ENCODE measurements around the gene LYZL1.

DNA sequence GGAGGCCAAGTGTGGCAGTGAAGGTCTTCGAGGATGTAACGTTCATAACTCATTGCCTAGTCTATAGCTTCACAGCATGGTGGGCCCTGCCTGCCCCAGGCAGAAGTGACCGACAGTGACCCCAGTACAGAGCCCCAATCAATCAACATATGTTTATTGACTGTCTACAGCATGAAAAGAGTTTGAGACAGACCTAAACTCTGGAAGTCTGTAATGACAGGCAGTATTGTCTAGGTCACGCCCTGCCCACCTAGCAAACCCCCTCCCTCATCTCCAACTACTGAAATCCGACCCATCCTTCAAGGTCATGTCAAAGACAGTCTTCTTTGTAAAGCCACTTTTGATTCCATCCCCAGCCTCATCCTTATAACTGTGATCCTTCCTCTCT is 43.9 kb downstream of the LYZL1 start:
- TF ChIP-seq, protein P1, sequence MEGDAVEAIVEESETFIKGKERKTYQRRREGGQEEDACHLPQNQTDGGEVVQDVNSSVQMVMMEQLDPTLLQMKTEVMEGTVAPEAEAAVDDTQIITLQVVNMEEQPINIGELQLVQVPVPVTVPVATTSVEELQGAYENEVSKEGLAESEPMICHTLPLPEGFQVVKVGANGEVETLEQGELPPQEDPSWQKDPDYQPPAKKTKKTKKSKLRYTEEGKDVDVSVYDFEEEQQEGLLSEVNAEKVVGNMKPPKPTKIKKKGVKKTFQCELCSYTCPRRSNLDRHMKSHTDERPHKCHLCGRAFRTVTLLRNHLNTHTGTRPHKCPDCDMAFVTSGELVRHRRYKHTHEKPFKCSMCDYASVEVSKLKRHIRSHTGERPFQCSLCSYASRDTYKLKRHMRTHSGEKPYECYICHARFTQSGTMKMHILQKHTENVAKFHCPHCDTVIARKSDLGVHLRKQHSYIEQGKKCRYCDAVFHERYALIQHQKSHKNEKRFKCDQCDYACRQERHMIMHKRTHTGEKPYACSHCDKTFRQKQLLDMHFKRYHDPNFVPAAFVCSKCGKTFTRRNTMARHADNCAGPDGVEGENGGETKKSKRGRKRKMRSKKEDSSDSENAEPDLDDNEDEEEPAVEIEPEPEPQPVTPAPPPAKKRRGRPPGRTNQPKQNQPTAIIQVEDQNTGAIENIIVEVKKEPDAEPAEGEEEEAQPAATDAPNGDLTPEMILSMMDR (conservative IDR thresholded peaks at IDR 0.05; ENCODE audit: low read length) = no peak
- no peak for TF ChIP-seq EZH2phosphoT487 (IDR thresholded peaks at IDR 0.05; ENCODE audit: borderline replicate concordance)

All from Loucy (cell line).